HUES6 (cell line): ENCODE data around the gene PRRT1.
A peak's percentile ranks its signal among the peaks of the same experiment; 100 is the strongest.

Source experiments
- H3K27ac ChIP-seq: 2 replicates; pipeline ENCODE4 v1.7.0; 2013; ENCODE audit warnings: low read depth, mild to moderate bottlenecking, low read length, inconsistent platforms
- H3K27me3 ChIP-seq: 2 replicates; pipeline ENCODE4 v1.6.1; 2013; ENCODE audit warnings: low read length; ENCODE audit not compliant: control insufficient read depth, insufficient read depth
- H3K36me3 ChIP-seq: 2 replicates; pipeline ENCODE4 v1.6.1; 2013; ENCODE audit warnings: low read length; ENCODE audit not compliant: control insufficient read depth, insufficient read depth
- H3K4me1 ChIP-seq: 2 replicates; pipeline ENCODE4 v1.6.1; 2013; ENCODE audit warnings: low read length; ENCODE audit not compliant: control insufficient read depth, insufficient read depth
- H3K4me3 ChIP-seq: 2 replicates; pipeline ENCODE4 v1.5.1; 2013; ENCODE audit warnings: low read depth, low read length
- H3K9ac ChIP-seq: one replicate; pipeline ENCODE4 v1.6.1; 2013; ENCODE audit warnings: mild to moderate bottlenecking, low read length
- H3K9me3 ChIP-seq: 2 replicates; pipeline ENCODE4 v1.6.1; 2013; ENCODE audit warnings: low read depth, low read length; ENCODE audit not compliant: control insufficient read depth, insufficient read depth

Gene PRRT1

GRCh38 chr6:32178547-32179440, 27.1 kb upstream of the PRRT1 start:
- Histone ChIP-seq H3K4me3 (peak overlapping the region; percentile 90), H3K9me3 (no peaks in the 10 kb centered on the region), H3K27me3 (no peaks in the 10 kb centered on the region), H3K4me1 (peaks cover 25% of the 10 kb centered on the region; the same call in 1 of the 2 replicates), H3K36me3 (peaks cover 34% of the 10 kb centered on the region), H3K9ac (peak overlapping the region; percentile 89), H3K27ac (no peak overlapping the region)

GRCh38 chr6:32177788-32178546, 26.2 kb upstream of the PRRT1 start, which contains the start of gene RNF5:
RNF5 (plus strand) TSS chr6:32178405; CDS start chr6:32178512, 107 bp downstream.
- Histone ChIP-seq H3K27me3 (no peaks in the 10 kb centered on the region), H3K9me3 (no peaks in the 10 kb centered on the region), H3K4me3 (peak within 1 kb of the TSS; percentile 90), H3K9ac (peak within 1 kb of the TSS; percentile 89), H3K4me1 (peaks cover 33% of the 10 kb centered on the region; the same call in 1 of the 2 replicates), H3K27ac (peak within 1 kb of the TSS; percentile 91), H3K36me3 (peaks cover 30% of the 10 kb centered on the region)

GRCh38 chr6:32177183-32177787, 25.5 kb upstream of the PRRT1 start:
- Histone ChIP-seq H3K36me3 (peaks cover 23% of the 10 kb centered on the region), H3K4me1 (peaks cover 35% of the 10 kb centered on the region; the same call in 1 of the 2 replicates), H3K4me3 (peak overlapping the region; percentile 90)

GRCh38 chr6:32176476-32177182, 24.9 kb upstream of the PRRT1 start:
- H3K9me3 ChIP-seq: no peaks in the 10 kb centered on the region
- peaks cover 35% of the 10 kb centered on the region; the same call in 1 of the 2 replicates for H3K4me1 ChIP-seq
- no peaks in the 10 kb centered on the region for H3K27me3 ChIP-seq
- peak overlapping the region; percentile 90 for H3K4me3 ChIP-seq
- peaks cover 21% of the 10 kb centered on the region for H3K36me3 ChIP-seq
- peak overlapping the region; percentile 89 for H3K9ac ChIP-seq
- H3K27ac ChIP-seq: peak overlapping the region; percentile 91

More at GRCh38 chr6:32177183-32177787, 25.5 kb upstream of the PRRT1 start:
- Histone ChIP-seq H3K27ac (peak overlapping the region; percentile 91), H3K9me3 (no peaks in the 10 kb centered on the region), H3K9ac (peak overlapping the region; percentile 89), H3K27me3 (no peaks in the 10 kb centered on the region)

- Histone ChIP-seq H3K9me3 (no peaks in the 10 kb centered on the region), H3K27me3 (no peaks in the 10 kb centered on the region), H3K9ac (peak within 1 kb of the TSS; percentile 89), H3K27ac (peak within 1 kb of the TSS; percentile 91), H3K4me1 (peaks cover 35% of the 10 kb centered on the region; the same call in 1 of the 2 replicates), H3K4me3 (peak within 1 kb of the TSS; percentile 90), H3K36me3 (peaks cover 20% of the 10 kb centered on the region)
Measured at GRCh38 chr6:32175711-32176475, 24.2 kb upstream of the PRRT1 start, which contains the start of gene AGPAT1. AGPAT1 (minus strand) TSS chr6:32176084; CDS start chr6:32171496, 4,588 bp downstream.

GRCh38 chr6:32175322-32175710, 23.6 kb upstream of the PRRT1 start:
- Histone ChIP-seq H3K27ac (0 out of 2 replicates have a peak overlapping the region, but pooled peaks have one; percentile 48), H3K9me3 (no peaks in the 10 kb centered on the region), H3K9ac (peak overlapping the region; percentile 88), H3K27me3 (no peaks in the 10 kb centered on the region), H3K36me3 (peaks cover 22% of the 10 kb centered on the region), H3K4me1 (peaks cover 35% of the 10 kb centered on the region; the same call in 1 of the 2 replicates), H3K4me3 (peak overlapping the region; percentile 90)

- Histone ChIP-seq H3K9me3 (no peaks in the 10 kb centered on the region), H3K4me3 (no peak overlapping the region; the same call in 1 of the 2 replicates), H3K27me3 (no peaks in the 10 kb centered on the region), H3K9ac (no peak overlapping the region), H3K27ac (no peak overlapping the region), H3K36me3 (peaks cover 24% of the 10 kb centered on the region), H3K4me1 (peaks cover 35% of the 10 kb centered on the region; the same call in 1 of the 2 replicates)
Measured at GRCh38 chr6:32174416-32174815, 22.7 kb upstream of the PRRT1 start.

GRCh38 chr6:32173051-32173727, 21.4 kb upstream of the PRRT1 start:
- no peak overlapping the region for H3K4me3 ChIP-seq
- H3K9me3 ChIP-seq: no peaks in the 10 kb centered on the region
- no peaks in the 10 kb centered on the region for H3K27me3 ChIP-seq
- H3K27ac ChIP-seq: no peak overlapping the region
- peaks cover 36% of the 10 kb centered on the region for H3K36me3 ChIP-seq
- H3K4me1 ChIP-seq: peaks cover 29% of the 10 kb centered on the region; the same call in 1 of the 2 replicates
- peak overlapping the region; percentile 40 for H3K9ac ChIP-seq

GRCh38 chr6:32171234-32171633, 19.5 kb upstream of the PRRT1 start:
- H3K27me3 ChIP-seq: no peaks in the 10 kb centered on the region
- H3K4me1 ChIP-seq: peaks cover 30% of the 10 kb centered on the region; the same call in 1 of the 2 replicates
- no peaks in the 10 kb centered on the region for H3K9me3 ChIP-seq
- H3K36me3 ChIP-seq: peaks cover 49% of the 10 kb centered on the region
- H3K4me3 ChIP-seq: no peak overlapping the region
- no peak overlapping the region for H3K9ac ChIP-seq
- no peak overlapping the region for H3K27ac ChIP-seq
